Urothelium cell line (cell line): ENCODE data around the gene KLK7.
"Not testable (repeated sequence)": the region's sequence is repeated elsewhere in the genome, so short reads cannot be mapped to it uniquely, and the experiment has no call there.

ENCODE experiments used
- DNase-seq: peaks from one replicate; pipeline ENCODE4 v3.0.0; 2011; ENCODE audit warnings: low spot score, mixed read lengths
- FAIRE-seq: peaks from 2 replicates; lab custom pipeline; 2011; peaks lifted over from hg19 to GRCh38; lab: Jason Lieb, UNC

KLK7 gene

GRCh38 chr19:50978772-50979390 lies 4.8 kb downstream of the KLK7 start:
- FAIRE-seq, result no peak

GRCh38 chr19:50977626-50978025 lies 6.1 kb downstream of the KLK7 start:
- no peak for DNase-seq

More at GRCh38 chr19:50978772-50979390, 4.8 kb downstream of the KLK7 start:
- DNase-seq, result peak; percentile 57

GRCh38 chr19:50975766-50976165 lies 8.0 kb downstream of the KLK7 start:
- DNase-seq (peak; percentile 78), FAIRE-seq (no peak)

More at GRCh38 chr19:50977626-50978025, 6.1 kb downstream of the KLK7 start:
- FAIRE-seq, result no peak

GRCh38 chr19:50974702-50975556 lies 8.8 kb downstream of the KLK7 start:
- no peak for FAIRE-seq

GRCh38 chr19:50972795-50973376 lies 10.8 kb downstream of the KLK7 start:
- FAIRE-seq (no peak), DNase-seq (no peak)

More at GRCh38 chr19:50974702-50975556, 8.8 kb downstream of the KLK7 start:
- DNase-seq, result no peak

- not testable (repeated sequence) for FAIRE-seq
Measured at GRCh38 chr19:50969810-50970209, 13.9 kb downstream of the KLK7 start.

GRCh38 chr19:50969413-50969760 lies 14.3 kb downstream of the KLK7 start, which contains the start of gene KLK6:
KLK6 (minus strand) TSS chr19:50969591; CDS start chr19:50968104, 1,487 bp downstream.
- peak; percentile 48 for FAIRE-seq
- DNase-seq, result peak; percentile 74

More at GRCh38 chr19:50969810-50970209, 13.9 kb downstream of the KLK7 start:
- not testable (repeated sequence) for DNase-seq

- DNase-seq, result peak; percentile 39
Measured at GRCh38 chr19:50968716-50969412, 14.9 kb downstream of the KLK7 start.

GRCh38 chr19:50967929-50968715 lies 15.6 kb downstream of the KLK7 start:
- peak; percentile 54 for DNase-seq
- peak; percentile 62 for FAIRE-seq

More at GRCh38 chr19:50968716-50969412, 14.9 kb downstream of the KLK7 start:
- no peak for FAIRE-seq

GRCh38 chr19:50964266-50964665 lies 19.5 kb downstream of the KLK7 start:
- DNase-seq (no peak), FAIRE-seq (no peak)

GRCh38 chr19:50963381-50963780 lies 20.3 kb downstream of the KLK7 start:
- FAIRE-seq, result no peak

GRCh38 chr19:50962245-50962644 lies 21.5 kb downstream of the KLK7 start:
- FAIRE-seq (no peak), DNase-seq (no peak)

More at GRCh38 chr19:50963381-50963780, 20.3 kb downstream of the KLK7 start:
- no peak for DNase-seq

GRCh38 chr19:50959731-50960500 lies 23.8 kb downstream of the KLK7 start:
- DNase-seq (no peak), FAIRE-seq (no peak)

GRCh38 chr19:50957587-50957986 lies 26.1 kb downstream of the KLK7 start:
- no peak for FAIRE-seq
- DNase-seq, result no peak

- FAIRE-seq (no peak), DNase-seq (peak; percentile 33)
Measured at GRCh38 chr19:50952910-50953309, 30.8 kb downstream of the KLK7 start, which contains the start of gene KLK5. KLK5 (minus strand) TSS chr19:50953038; CDS start chr19:50952657, 381 bp downstream.

GRCh38 chr19:50949861-50950260 lies 33.9 kb downstream of the KLK7 start:
- no peak for FAIRE-seq

GRCh38 chr19:50947123-50947522 lies 36.6 kb downstream of the KLK7 start:
- no peak for DNase-seq
- no peak for FAIRE-seq

More at GRCh38 chr19:50949861-50950260, 33.9 kb downstream of the KLK7 start:
- DNase-seq, result no peak

GRCh38 chr19:50944795-50945194 lies 38.9 kb downstream of the KLK7 start:
- FAIRE-seq (no peak), DNase-seq (no peak)
